Lung microvascular endothelial cell (primary cell): ENCODE results near the gene ABHD16A. TPM values are rescaled to one million over a fixed set of nuclear protein-coding genes. Genes with fewer than 3 reads are reported as not detected.

Experiments
- DNase-seq, 2 donors: peaks; one replicate each; pipeline versions ENCODE4 v3.0.0 to v3.0.0-alpha.2; 2010; ENCODE audit warnings: low read depth in 2 of 2
- total RNA-seq: library from RNA; depleted of rRNA; stranded (reverse); fragments of >200 nt; gene quantifications from 2 replicates; pipeline ENCODE4 v1.2.1, GENCODE V29; 2014

ABHD16A gene
- total RNA-seq, 1 donor from 2014 or later = 69.8 TPM

DNA sequence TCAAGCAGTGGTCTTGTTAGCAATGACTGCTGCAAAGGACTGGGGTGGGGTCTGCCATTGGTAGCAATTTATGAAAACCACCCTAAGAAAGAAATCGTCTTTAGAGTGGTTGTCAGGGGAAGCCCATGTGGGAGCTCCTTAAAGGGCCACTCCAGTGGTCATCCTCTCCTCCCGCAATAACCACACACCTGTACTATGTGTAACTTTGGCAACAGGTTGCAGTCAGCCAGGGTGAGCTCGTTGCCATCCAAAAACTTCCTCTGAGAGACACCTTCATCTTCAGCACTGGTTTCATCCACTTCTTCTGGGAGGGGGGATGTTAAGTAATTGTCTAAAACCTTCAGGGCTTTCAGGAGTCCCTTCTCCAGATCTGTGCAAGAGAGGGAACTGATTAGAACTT is 28.9 kb upstream of the ABHD16A start:
- DNase-seq = no peak

DNA sequence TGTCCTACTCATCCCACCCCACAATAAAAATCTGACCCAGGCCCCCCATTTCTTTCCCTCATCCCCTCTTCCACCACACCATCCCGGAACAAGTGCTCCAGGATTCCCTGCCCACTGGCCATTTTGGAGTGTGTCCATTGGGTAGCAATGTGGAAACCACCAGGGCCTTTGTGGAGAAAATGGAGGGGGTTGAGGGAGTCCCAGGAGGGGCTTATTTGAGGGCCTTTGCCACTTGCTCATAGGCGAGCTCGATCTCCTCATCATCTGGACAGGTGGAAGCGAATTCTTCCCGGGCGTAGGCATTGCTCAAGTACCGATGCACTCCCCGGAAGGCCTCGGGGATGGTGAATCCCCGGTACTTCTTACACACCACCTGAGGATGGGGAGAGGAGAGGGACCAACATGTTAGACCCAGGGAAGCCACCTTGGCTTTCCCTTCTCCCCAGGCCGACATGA is 27.5 kb upstream of the ABHD16A start:
- DNase-seq = no peak

DNA sequence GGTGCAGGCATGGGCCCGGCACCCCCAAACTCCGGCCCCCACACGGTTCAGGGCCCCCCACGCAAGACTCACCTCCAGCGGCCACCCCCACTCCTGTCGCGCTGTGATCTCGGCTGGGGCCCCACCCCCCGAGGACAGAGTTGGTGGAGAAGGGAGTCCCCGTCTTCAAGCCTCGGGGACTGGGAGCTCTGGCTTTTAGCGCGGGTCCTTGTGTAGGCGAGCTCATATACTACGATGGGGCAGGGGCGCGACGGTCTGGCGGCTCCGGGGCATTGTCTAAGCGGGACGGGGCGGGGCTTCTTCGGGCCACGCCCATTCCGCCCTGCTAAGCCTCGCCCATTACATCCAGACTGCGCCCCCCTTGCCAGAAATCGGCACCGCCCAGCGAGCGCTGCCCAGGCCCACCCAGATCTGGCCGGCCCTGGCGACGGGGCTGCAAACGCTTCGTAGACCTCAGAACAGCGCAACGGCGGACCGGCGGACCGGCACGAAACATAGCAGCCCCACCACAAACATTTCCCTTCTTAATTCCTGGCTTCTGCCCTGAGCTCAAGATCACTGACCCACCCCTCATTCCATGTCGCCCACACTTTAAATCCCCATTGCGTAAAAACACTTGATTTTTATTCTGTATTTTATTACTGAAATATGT is 27.0 kb upstream of the ABHD16A start:
- DNase-seq = peak; percentile 91 to 97

DNA sequence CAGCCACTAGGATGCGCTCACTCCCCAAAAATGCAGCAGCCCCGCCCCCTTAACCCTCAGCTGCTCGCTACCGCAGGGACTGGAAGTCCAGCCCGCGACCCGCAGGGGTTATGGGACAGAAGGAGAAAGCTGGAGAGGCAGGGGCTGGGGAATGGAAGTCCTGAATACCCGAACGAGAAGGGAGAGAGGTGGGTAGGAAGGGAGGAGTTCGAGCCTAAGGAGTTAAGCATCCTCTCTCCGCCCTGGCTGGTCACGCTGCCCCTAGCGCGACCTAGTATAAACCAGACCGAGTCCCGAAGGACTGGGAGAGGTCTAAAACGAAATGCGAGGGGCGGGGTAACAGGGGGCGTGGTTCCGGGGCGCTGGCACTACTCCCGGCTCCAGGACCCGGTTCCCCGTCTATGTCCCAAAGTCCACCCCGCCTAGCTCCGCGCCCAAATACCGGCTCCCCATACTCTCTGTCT is 26.4 kb upstream of the ABHD16A start:
- peak; percentile 90 to 93 for DNase-seq

DNA sequence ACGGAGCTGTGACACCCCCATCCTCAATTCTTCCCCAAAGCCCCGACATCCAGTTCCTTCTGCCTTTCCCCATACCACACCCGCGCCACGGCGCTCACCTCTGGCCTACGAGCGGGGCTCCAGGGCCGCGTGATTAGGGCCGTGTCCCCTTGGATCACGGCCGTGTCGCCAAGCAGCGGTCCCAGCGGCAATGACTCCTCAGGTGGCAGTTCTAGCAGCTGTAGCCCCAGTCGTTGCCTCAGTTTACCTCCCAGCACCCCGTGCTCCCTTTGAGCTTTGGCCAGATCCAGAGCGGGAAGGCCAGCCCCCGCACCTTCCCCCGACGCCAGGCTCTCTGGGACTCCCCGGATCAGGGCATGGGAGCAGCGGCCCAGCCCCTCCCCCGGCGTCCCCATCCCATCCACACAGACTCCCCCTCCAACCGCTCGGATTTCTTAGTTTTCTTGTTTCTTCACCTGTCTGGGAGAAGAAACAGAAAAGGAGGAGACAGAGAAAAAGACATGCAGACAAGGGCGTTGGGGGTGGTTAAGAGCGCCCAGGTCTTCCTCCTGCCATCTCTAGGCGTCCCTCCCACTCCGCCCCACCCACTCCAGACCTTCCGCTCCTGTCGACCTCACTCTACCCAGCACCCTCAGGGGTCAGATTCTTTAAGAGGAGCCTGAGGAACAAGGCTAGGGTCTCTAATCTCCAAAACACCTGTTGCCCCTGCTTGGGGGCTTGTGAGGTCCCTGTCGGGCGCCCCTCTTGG is 25.8 kb upstream of the ABHD16A start, which contains the start of gene DDAH2:
TSS of gene DDAH2 (minus strand) at position 533 of the 748 bp plus-strand sequence. CDS start at position 395, 138 bp downstream.
- DNase-seq = no peak

DNA sequence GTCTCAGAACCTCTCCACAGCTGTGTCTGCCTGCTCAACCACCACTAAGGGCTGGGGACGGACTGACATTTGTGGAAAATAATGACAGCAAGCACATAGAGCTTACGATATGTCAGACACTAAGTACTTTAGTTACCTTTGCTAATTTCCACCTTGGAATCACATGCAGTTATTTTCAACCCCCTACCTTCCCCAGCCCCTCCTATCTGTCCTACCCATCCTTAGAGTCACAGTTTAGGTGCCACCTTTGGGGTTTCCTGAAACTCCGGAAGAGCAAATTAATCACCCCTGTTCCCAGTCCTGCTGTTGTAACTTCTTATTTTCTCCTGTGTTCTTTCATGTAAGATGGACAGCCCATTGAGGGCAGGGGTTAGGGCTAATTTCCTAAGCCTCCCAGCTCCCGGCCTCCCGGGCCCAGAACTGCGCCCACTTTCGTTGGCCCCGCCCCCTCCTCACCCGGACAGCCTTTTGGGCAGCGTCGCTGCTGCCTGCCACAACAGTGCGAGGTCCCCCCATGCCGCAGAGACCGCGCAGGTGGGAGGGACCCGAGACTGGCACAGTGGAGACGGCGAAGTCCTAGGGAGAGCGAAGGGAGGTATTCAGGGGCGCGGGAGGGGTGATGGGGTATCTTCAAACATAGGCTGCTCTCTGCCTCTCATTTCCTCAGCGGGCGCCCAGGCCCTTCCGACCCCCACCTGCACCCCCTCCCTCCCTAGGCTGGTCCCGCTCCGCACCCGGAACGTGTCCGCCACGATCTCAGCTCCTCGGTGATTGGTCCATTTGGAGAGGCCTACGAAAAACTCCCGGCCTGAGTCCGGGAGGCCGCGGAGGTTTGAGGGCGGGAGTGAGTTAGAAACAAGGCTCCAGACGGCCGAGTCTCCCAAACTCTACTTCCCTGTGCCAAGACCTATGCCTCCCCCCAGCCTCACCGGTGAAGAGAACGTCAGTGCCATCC is 24.9 kb upstream of the ABHD16A start:
- no peak for DNase-seq

DNA sequence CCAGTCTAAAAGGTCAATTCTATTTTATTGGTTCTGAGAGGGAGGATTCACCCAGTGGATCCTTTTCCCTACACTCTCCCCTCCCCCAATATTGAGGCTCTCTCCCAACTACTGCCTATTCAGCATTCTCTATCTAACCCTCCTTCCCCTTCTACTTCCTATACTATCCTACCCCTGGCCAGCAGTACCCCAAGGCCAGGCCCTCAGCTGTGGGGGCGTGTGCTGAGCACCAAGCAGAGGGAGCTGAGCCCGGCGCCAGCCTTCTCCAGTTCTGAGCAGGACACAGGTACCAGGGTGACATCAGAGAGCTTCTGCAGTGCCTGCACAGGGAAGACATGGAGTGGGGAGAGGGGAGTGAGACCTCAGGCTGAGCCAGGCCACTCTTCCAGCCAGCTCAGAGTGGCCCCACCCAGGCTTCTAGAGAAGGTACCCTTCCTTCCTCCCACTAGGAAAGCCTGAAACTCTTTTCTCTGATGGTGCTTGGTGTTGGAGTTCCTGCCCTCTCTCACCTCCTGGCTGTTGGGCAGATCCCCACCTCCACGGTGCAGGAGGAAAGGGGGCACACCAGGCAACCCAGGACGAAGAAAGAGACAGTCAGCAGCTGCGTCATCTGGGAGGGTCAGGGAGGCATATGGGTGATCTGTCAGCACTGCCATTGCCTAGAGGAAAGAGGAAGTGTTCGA is 24.1 kb upstream of the ABHD16A start:
- DNase-seq = peak; percentile 28 to 36

DNA sequence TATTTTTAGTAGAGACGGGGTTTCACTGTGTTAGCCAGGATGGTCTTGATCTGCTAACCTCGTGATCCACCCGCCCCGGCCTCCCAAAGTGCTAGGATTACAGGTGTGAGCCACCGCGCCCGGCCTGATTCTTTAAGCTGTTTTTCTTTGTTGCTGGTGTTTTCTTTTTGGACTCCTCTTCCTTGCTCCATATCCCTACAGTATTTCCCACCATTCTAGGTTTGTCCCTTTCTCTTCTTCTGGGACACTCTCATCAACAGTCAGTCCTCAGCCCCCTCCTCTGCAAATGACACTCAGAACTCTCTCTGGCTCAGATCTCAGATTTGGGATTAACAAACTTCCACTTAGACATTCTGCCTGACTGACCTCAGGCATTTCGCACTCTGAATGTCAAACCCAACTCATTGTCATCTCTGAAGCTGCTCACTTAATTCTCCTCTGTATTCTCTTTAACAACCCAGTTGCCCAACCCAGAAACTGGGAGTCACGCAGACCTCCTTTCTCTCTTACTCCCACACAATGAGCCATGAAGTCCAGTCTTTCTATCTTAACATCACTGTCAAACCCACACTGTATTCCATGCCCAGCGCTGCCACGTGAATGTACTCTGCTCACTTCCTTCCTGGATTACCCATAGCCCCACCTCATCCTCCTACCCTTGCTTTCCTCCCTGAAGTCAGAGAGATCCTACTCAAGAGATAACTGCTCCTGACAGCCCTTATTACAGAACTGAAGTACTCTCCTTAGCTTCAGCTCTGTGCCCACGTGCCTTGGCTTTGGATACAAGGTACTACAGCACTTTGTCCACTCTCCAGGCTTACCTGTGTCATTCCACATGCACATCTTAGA is 22.6 kb upstream of the ABHD16A start:
- DNase-seq = peak; percentile 48 to 74

DNA sequence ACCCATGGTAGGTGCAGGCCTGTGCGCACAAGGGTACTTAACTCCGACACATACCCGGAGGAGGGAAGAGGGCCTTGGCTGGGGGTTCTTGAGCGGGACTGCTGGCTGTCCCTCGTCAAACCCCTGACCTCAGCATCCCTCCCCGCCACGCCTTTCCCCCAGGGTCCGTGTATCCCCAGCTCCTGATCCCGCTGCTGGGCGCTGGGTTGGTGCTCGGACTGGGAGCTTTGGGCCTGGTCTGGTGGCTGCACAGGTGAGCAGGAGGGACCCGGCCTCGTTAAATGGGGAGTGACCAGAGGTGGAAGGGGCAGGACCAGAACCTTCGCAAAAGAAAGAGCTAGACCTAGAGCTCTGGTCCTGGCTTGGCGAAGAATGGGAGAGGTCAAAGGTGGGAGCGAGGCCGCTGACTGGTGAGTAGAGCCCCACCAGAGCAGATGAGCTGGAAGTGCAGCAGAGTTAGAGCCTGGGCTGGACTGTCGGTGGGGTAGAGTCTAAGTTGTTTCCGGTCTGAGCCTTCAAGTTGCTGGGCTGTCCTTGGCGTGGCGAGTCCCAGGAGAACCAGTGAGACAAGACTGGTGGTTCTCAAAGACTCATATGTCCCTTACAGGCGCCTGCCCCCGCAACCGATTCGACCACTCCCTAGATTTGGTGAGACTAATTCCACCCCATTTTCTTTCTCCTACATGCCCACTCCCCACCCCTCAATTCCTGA is 21.0 kb upstream of the ABHD16A start:
- DNase-seq = no peak

DNA sequence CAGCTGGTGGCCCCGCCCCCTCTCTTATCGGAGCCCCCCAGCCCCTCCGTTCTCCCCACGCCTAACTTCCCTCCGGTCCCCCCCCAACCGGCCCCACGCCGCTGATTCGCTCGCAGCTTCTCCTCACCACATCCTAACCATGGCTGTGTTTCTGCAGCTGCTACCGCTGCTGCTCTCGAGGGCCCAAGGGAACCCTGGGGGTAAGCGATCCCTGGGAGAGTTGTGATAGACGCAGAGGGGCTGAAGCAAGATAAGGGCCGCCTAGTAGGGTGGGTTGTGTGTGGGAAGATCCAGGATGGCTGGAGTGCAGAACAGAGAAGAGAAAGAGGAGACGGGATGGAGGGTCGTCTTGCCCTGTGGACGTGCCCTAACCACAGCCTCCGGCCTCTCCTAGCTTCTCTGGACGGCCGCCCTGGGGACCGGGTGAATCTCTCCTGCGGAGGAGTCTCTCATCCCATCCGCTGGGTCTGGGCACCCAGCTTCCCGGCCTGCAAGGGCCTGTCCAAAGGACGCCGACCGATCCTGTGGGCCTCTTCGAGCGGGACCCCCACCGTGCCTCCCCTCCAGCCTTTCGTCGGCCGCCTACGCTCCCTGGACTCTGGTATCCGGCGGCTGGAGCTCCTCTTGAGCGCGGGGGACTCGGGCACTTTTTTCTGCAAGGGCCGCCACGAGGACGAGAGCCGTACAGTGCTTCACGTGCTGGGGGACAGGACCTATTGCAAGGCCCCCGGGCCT is 20.3 kb upstream of the ABHD16A start, which contains the start of gene MPIG6B:
TSS of gene MPIG6B (plus strand) at position 129 of the 735 bp plus-strand sequence. CDS start at position 140, 11 bp downstream.
- no peak for DNase-seq

DNA sequence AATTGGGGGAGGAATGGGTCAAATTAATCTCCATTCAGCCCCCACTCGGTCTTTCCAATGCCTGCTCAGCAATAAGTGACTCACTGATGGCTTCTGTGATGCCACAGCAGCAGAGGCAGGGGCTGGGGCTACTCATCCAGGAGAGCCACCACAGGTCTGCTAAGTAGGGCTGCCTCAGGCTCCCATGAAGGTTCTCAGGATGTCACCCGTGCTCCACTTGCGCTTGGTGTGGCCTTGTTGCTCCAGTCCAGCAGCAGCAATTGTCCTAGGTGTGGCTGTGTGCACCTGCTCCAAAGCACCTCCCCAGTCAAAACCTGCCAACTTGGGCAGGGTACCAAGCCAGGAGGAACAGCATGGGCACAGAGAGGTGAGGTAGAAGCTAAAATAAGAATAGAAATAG is 19.0 kb upstream of the ABHD16A start:
- DNase-seq = no peak

DNA sequence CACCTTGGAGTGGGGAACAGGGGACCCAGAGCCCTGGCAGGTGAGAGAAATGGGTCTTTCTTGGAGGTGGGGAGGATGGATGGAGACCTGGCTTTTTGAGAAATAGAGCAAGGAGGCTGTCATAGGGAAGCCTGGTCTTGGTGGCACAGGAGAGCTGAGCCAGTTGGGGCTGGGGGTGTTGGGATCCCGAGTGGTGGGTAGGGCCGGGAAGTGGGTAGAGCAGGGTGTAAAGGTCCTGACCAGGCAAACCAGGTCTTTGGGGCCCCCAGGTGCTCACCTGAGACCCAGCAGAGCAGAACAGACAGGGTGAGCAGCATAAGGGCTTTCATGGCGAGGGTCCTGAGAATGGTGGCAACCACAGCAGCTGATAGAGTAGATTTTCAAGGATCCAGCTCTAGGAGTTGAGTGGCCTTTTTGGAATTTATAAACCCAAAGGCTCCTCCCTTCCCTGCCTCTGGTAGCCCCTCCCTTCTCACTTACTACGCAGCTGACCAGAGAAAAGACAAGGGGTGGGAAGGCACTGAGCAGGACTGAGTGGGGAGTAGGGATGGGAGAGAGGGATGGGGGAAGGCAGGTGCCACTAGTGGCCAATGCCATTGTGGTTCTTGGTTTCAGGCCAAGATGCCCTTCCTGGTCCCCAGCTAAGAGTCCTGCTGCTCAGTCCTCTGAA is 18.4 kb upstream of the ABHD16A start, which contains the start of gene LY6G6C:
TSS of gene LY6G6C (minus strand) at position 396 of the 670 bp plus-strand sequence. CDS start at position 329, 67 bp downstream.
- no peak for DNase-seq

DNA sequence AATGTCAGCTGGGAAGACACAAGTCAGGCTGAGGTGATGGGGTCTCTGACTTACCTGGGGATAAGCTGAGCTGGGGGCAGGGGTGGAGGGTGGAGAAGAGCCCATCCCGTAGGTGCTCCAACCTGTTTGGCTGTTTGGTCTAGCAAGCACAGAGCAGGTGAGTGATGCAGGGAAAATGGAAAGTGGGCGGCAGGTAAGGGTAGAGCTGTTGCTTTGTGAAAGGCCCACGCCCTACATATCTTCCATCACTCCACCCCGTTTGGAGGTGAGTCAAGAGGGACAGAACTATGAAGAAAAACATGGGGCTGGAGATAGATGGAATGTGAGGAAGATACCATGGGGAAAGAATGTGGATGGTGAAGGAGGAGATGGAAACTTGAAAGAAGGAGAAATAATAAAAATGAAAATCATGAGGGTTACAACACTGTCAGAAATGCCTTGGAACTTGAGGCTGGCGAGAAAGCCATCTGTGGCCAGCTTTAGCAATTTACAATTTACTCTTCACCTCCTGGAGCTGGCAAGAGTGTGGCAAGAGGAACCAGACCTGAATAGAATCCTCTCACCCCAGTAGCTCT is 17.2 kb upstream of the ABHD16A start:
- no peak for DNase-seq

DNA sequence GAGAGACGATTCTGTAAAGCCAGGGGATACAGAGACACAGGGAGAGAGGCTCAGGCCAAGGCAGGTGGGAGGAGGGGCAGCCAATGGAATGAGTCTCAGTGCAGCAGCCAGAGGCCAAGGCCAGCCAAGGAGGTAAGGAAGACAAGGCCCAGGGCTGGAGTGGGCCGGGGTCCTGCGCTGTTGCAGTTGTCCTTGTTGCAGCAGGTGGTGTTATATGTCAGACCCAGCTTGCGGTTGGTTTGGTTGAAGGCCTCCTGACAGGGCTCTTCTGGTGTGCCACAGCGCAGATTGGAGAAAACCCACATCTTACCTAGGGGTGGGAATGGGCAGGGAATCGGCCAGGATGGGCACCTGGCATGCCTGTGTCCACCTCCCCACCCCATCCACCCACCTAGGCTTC is 15.9 kb upstream of the ABHD16A start:
- DNase-seq = no peak

DNA sequence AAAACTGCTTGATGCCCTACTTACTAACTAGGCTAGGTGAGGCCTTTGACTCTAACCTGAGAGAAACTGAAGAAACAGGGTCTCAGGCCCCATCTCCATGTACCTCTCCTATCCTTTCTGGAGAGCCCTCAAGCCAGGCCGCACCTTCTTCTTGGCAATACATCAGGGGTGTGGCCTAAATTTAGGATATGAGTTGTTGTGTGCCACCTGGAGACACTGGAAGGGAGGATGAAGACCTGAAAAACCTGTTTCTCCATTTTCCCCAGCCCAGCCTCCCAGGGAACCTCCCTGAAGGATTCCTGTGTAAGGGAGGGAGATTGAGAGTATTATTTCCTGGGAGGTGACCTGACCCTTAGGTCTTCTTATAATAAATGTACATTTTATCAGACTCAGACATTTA is 15.1 kb upstream of the ABHD16A start:
- no peak for DNase-seq

DNA sequence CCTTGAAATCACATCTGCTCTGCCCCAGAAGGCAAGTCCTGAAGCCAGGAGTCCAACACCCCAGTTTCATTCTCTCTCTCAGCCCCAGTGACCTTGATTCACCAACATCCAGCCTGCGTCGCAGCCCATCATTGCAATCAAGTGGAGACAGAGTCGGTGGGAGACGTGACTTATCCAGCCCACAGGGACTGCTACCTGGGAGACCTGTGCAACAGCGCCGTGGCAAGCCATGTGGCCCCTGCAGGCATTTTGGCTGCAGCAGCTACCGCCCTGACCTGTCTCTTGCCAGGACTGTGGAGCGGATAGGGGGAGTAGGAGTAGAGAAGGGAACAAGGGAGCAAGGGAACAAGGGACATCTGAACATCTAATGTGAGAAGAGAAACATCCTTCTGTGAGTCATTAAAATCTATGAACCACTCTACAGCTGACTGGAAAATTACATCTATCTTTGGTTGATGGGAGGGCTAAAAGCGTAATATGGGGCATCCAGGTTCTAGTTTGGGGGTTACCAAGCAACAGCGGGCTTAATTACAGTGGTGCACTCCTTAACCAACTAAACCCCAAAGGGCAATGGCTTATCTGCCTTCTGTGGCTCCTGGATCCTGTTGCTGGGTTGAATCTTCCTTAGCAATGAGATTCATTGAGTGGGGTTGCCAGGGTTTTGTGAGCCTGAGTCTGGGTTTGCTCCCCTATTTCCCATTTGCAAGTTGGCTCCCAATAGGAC is 14.5 kb upstream of the ABHD16A start:
- no peak for DNase-seq
